WTC11 (cell line): ENCODE results near the gene TMEM158. TPM values are rescaled to one million over a fixed set of nuclear protein-coding genes. Genes with fewer than 3 reads are reported as not detected.

Source experiments
- ATAC-seq: fragments of 200-7000 bp; cut with Tn5 transposase; 2 replicates; pipeline ENCODE4 v1.10.0; 2021; ENCODE audit warnings: mild to moderate bottlenecking, moderate library complexity
- CTCF ChIA-PET: fragments of 300-600 bp; sonication (Branson Sonifier 250); formaldehyde crosslinking; loops from one replicate; lab custom pipeline; 2021; ENCODE audit warnings: antibody characterized with exemption; lab: Charles Lee
- POLR2A ChIA-PET: fragments of 350-600 bp; sonication (Branson Sonifier 250); formaldehyde crosslinking; loops from one replicate; lab custom pipeline; 2021; ENCODE audit warnings: antibody characterized with exemption; lab: Charles Lee
- DNase-seq: peaks from one replicate; pipeline ENCODE4 v3.0.0; 2021; ENCODE audit warnings: low spot score
- H3K27ac Mint-ChIP-seq: 2 replicates; pipeline ENCODE4 v1.8.0; 2021; ENCODE audit warnings: mixed read lengths
- H3K27me3 Mint-ChIP-seq: 2 replicates; pipeline ENCODE4 v1.8.0; 2021; ENCODE audit warnings: low read depth, mild to moderate bottlenecking, moderate library complexity, mixed read lengths
- H3K36me3 Mint-ChIP-seq: 2 replicates; pipeline ENCODE4 v1.8.0; 2021; ENCODE audit warnings: mixed read lengths
- H3K4me1 Mint-ChIP-seq: 2 replicates; pipeline ENCODE4 v1.8.0; 2022; ENCODE audit warnings: mixed read lengths
- H3K4me3 Mint-ChIP-seq: 2 replicates; pipeline ENCODE4 v1.8.0; 2021; ENCODE audit warnings: mild to moderate bottlenecking, moderate library complexity, mixed read lengths
- H3K9me3 Mint-ChIP-seq: 2 replicates; pipeline ENCODE4 v1.8.0; 2021; ENCODE audit warnings: mixed read lengths
- CBFB ChIP-seq: sonication (generic); formaldehyde crosslinking; IDR thresholded peaks from 2 replicates; pipeline ENCODE4 v1.8.1; 2022; ENCODE audit warnings: mild to moderate bottlenecking, low read depth, missing genetic modification reagents
- CREM ChIP-seq: sonication (generic); formaldehyde crosslinking; IDR thresholded peaks from 2 replicates; pipeline ENCODE4 v1.8.1; 2022; ENCODE audit warnings: mild to moderate bottlenecking, missing genetic modification reagents, moderate library complexity
- FOXK1 ChIP-seq: sonication (generic); formaldehyde crosslinking; IDR thresholded peaks from 2 replicates; pipeline ENCODE4 v1.8.0; 2022; ENCODE audit warnings: mild to moderate bottlenecking, moderate library complexity, missing genetic modification reagents
- GTF2I ChIP-seq: fragments of 250-450 bp; sonication (Bioruptor Pico); conservative IDR thresholded peaks from 2 replicates; pipeline ENCODE4 v1.4.0; 2021; ENCODE audit warnings: mild to moderate bottlenecking
- IRF2 ChIP-seq: sonication (generic); formaldehyde crosslinking; IDR thresholded peaks from 2 replicates; pipeline ENCODE4 v1.8.0; 2022; ENCODE audit warnings: low read depth, missing genetic modification reagents, borderline replicate concordance
- NFE2L1 ChIP-seq: sonication (generic); formaldehyde crosslinking; IDR thresholded peaks from 2 replicates; pipeline ENCODE4 v1.8.1; 2023; ENCODE audit warnings: missing genetic modification reagents
- NR2C2 ChIP-seq: sonication (generic); formaldehyde crosslinking; IDR thresholded peaks from 2 replicates; pipeline ENCODE4 v1.8.0; 2022; ENCODE audit warnings: mild to moderate bottlenecking, missing genetic modification reagents
- OVOL2 ChIP-seq: fragments of 250-450 bp; sonication (Bioruptor Pico); IDR thresholded peaks from 2 replicates; pipeline ENCODE4 v1.9.0; 2021; ENCODE audit warnings: mild to moderate bottlenecking, borderline replicate concordance
- RELA ChIP-seq: sonication (generic); formaldehyde crosslinking; IDR thresholded peaks from 2 replicates; pipeline ENCODE4 v1.8.1; 2022; ENCODE audit warnings: missing genetic modification reagents, mild to moderate bottlenecking, borderline replicate concordance
- TEAD4 ChIP-seq: sonication (generic); formaldehyde crosslinking; IDR thresholded peaks from 2 replicates; pipeline ENCODE4 v1.8.0; 2022; ENCODE audit warnings: mild to moderate bottlenecking, missing genetic modification reagents
- ZNF423 ChIP-seq: fragments of 250-450 bp; sonication (Bioruptor Pico); IDR thresholded peaks from 2 replicates; pipeline ENCODE4 v2.1.2; 2022; ENCODE audit warnings: mild to moderate bottlenecking, moderate library complexity
- ZNF671 ChIP-seq: fragments of 250-450 bp; sonication (Bioruptor Pico); IDR thresholded peaks from 2 replicates; pipeline ENCODE4 v1.8.0; 2021; ENCODE audit warnings: mild to moderate bottlenecking
- total RNA-seq: library from RNA; stranded (reverse); gene quantifications from 3 replicates; pipeline ENCODE4 v1.2.3, GENCODE V29; 2021
- TF ChIP-seq, protein P1 (sequence below): sonication (generic); formaldehyde crosslinking; IDR thresholded peaks from 2 replicates; pipeline ENCODE4 v1.8.1; 2022; ENCODE audit warnings: low read depth, mild to moderate bottlenecking, moderate library complexity, missing genetic modification reagents, borderline replicate concordance
- TF ChIP-seq, protein P2 (sequence below): sonication (generic); formaldehyde crosslinking; IDR thresholded peaks from 2 replicates; pipeline ENCODE4 v1.8.0; 2022; ENCODE audit warnings: mild to moderate bottlenecking, missing genetic modification reagents
- TF ChIP-seq, protein P3 (sequence below): sonication (generic); formaldehyde crosslinking; IDR thresholded peaks from 2 replicates; pipeline ENCODE4 v1.8.0; 2023; ENCODE audit warnings: missing genetic modification reagents
- TF ChIP-seq, protein P4 (sequence below): sonication (generic); formaldehyde crosslinking; IDR thresholded peaks from 2 replicates; pipeline ENCODE4 v1.8.1; 2022; ENCODE audit warnings: mild to moderate bottlenecking, moderate library complexity, missing genetic modification reagents
- TF ChIP-seq, protein P5 (sequence below): sonication (generic); formaldehyde crosslinking; IDR thresholded peaks from 2 replicates; pipeline ENCODE4 v1.8.1; 2023; ENCODE audit warnings: mild to moderate bottlenecking, missing genetic modification reagents, moderate library complexity
- TF ChIP-seq, protein P6 (sequence below): sonication (generic); formaldehyde crosslinking; IDR thresholded peaks from 2 replicates; pipeline ENCODE4 v1.8.1; 2022; ENCODE audit warnings: mild to moderate bottlenecking, missing genetic modification reagents, moderate library complexity, borderline replicate concordance
- TF ChIP-seq, protein P7 (sequence below): sonication (generic); formaldehyde crosslinking; conservative IDR thresholded peaks from 2 replicates; pipeline ENCODE4 v1.8.1; 2022; ENCODE audit warnings: mild to moderate bottlenecking, missing genetic modification reagents

TMEM158 gene
- total RNA-seq, 1 experiment from 2014 or later, result 17.9 TPM

DNA sequence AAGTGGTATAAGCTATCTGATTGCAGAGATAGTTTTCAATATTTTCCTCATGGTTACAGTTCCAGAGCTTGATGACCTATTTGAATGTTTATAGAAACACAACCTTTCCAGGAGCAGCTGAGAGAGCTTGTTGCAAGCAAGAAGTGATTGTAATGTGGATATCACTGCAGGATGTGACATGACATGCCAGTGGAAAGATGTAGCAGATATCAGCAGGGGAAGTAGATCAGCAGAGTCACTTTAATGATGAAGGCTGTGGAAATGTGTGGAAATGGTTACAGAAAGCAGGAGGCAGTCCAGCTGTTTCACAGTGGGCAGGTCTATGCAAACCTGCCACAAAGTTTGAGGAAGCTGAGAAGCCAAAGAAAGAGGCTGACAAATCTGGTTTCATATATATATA lies 21.0 kb downstream of the TMEM158 start (continued):
- TF ChIP-seq ZNF423, result no peak

DNA sequence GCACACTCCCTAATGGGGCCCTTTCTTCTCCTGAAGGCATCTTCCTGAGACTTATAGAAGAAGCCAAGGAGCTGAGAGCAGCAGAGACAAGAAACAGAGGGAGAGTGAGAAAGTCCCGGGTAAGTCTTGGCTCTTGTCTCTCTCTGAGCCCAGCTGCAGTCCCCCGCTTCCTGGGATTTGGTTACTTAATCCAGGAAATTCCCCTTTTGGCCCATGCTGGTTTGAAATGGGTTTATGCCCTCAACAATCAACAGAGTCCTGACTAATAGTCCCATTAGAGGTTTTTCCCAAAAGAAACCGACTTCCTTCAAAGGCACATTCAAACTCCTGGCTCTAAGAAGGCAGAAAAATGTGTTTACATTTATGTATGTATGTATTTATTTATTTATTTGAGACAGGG lies 22.0 kb downstream of the TMEM158 start:
- ChIA-PET CTCF (interaction anchor here (1.9 kb wide), 1 partner anchor 168 kb away, joined by 5 read pairs; no protein-coding TSS in a partner anchor), POLR2A (no interaction called here)
- Mint-ChIP-seq H3K4me1 (peaks cover 12% of the 10 kb centered on the region), H3K27me3 (0 out of 2 replicates have a peak, but pooled peaks cover under 1% of the 10 kb centered on the region), H3K4me3 (no peak overlapping the region), H3K36me3 (no peaks in the 10 kb centered on the region), H3K27ac (no peak overlapping the region), H3K9me3 (no peaks in the 10 kb centered on the region)
- TF ChIP-seq FOXK1 (no peak), GTF2I (CRISPR knock-in tag) (no peak)
- no peak for DNase-seq
- no peak for ATAC-seq

DNA sequence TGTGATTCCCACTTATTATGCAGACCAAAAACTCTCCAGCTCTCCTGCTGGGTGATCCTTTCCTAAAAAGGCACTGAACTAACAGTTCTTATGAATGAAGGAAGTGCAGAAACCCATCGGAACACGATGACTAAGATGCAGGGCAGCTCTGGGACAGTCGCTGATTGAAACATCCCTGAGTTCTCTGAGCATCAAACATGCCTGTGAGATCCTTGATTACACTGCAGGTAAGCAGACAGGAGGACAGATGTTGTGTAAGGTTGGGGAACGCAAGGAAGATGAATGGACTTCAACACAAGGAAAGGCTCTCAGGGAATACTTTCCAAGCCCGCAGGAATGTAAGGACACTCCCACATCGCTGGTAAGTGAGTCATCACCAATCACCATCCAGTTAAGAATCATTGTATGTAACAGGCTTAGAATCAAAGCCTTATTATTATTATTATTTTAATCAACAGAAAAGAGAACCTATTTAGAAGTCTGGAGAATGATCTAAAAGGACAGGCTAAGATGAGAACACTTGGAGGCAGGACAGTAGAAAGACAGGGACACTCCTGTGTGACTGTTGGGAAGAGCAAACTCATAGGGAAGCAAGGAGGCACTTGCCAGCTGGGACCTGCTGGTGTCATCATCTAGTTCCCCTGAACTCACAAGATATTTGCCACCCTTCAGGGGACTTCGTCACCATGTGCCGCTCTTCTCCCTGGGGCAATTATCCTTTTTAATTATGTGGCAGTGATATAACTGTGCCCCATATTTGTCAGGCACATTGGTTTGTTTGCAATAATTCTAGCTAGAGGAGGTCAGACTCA lies 26.0 kb downstream of the TMEM158 start:
- no peak overlapping the region for H3K4me3 Mint-ChIP-seq
- DNase-seq, result no peak
- H3K4me1 Mint-ChIP-seq, result peaks cover 5% of the 10 kb centered on the region
- ATAC-seq, result peak; percentile 62
- no peaks in the 10 kb centered on the region for H3K9me3 Mint-ChIP-seq
- CTCF ChIA-PET, result interaction anchor here (1.3 to 1.7 kb wide), 3 partner anchors 8 to 308 kb away, joined by 3 to 8 read pairs (median 3); no protein-coding TSS in a partner anchor
- TF ChIP-seq, protein P1, sequence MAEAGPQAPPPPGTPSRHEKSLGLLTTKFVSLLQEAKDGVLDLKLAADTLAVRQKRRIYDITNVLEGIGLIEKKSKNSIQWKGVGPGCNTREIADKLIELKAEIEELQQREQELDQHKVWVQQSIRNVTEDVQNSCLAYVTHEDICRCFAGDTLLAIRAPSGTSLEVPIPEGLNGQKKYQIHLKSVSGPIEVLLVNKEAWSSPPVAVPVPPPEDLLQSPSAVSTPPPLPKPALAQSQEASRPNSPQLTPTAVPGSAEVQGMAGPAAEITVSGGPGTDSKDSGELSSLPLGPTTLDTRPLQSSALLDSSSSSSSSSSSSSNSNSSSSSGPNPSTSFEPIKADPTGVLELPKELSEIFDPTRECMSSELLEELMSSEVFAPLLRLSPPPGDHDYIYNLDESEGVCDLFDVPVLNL (CRISPR knock-in tag), result no peak
- no peak for TF ChIP-seq RELA (CRISPR knock-in tag)
- no peak for TF ChIP-seq ZNF671 (CRISPR knock-in tag)
- TF ChIP-seq TEAD4, result no peak
- TF ChIP-seq, all 79 proteins: peak for 0
- Mint-ChIP-seq H3K27me3 (peaks cover 15% of the 10 kb centered on the region), H3K27ac (no peak overlapping the region), H3K36me3 (no peaks in the 10 kb centered on the region)
- POLR2A ChIA-PET, result no interaction called here

DNA sequence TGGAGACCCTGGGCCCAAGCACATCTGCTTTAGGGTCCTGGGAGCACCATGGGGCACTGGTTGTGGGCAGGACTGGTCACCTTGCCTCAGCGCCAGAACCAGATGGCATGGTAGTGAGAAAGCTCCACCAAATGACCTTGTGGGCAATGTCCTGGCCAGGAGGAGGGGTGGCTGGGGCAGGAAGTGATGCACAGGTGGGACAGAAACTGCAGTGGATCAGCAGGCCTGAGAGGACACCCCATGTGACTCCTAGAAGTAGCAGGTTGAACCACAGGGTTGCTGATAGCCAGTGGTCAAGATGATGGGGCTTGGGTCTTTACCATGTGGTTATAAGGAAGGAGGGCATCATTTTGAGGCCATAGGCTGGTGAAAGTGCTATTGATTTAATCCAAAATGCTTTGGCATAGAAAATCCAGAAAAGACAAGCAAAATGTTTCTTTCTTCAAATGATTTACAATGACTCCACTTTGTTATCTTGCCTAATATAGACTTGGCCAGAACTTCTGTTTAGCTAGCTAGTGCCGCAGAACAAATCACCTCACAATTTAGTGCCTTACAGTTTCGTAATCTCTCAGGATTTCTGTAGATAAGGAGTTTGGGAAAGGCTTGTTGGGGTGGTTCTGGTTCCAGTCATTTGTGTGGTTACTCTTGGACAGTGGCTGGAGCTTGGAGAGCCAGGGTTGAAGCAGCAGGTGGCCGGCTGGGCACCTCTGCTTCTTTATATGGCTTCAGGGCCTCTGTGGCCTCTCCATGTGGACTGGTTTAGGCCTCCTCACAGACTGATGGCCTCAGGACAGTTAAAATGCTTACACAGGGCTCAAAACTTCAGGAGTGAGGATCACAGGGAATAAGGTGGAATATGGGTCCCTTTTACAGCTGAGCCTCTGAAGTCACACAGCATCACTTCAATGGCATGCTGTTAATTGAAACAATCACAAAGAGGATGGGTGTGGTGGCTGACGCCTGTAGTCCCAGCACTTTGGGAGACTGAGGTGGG lies 27.5 kb downstream of the TMEM158 start:
- Mint-ChIP-seq H3K9me3 (no peaks in the 10 kb centered on the region), H3K4me3 (no peak overlapping the region), H3K27me3 (peaks cover 15% of the 10 kb centered on the region), H3K27ac (no peak overlapping the region), H3K4me1 (peaks cover 5% of the 10 kb centered on the region), H3K36me3 (no peaks in the 10 kb centered on the region)
- no peak for DNase-seq
- ChIA-PET CTCF (interaction anchor here (1.3 to 1.7 kb wide), 3 partner anchors 7 to 310 kb away, joined by 3 to 8 read pairs (median 3); no protein-coding TSS in a partner anchor), POLR2A (no interaction called here)
- no peak for ATAC-seq
- TF ChIP-seq, protein P2, sequence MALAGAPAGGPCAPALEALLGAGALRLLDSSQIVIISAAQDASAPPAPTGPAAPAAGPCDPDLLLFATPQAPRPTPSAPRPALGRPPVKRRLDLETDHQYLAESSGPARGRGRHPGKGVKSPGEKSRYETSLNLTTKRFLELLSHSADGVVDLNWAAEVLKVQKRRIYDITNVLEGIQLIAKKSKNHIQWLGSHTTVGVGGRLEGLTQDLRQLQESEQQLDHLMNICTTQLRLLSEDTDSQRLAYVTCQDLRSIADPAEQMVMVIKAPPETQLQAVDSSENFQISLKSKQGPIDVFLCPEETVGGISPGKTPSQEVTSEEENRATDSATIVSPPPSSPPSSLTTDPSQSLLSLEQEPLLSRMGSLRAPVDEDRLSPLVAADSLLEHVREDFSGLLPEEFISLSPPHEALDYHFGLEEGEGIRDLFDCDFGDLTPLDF (CRISPR knock-in tag), result no peak
- TF ChIP-seq, protein P3, sequence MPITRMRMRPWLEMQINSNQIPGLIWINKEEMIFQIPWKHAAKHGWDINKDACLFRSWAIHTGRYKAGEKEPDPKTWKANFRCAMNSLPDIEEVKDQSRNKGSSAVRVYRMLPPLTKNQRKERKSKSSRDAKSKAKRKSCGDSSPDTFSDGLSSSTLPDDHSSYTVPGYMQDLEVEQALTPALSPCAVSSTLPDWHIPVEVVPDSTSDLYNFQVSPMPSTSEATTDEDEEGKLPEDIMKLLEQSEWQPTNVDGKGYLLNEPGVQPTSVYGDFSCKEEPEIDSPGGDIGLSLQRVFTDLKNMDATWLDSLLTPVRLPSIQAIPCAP (CRISPR knock-in tag), result no peak
- TF ChIP-seq, protein P4, sequence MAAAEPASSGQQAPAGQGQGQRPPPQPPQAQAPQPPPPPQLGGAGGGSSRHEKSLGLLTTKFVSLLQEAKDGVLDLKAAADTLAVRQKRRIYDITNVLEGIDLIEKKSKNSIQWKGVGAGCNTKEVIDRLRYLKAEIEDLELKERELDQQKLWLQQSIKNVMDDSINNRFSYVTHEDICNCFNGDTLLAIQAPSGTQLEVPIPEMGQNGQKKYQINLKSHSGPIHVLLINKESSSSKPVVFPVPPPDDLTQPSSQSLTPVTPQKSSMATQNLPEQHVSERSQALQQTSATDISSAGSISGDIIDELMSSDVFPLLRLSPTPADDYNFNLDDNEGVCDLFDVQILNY (CRISPR knock-in tag), result no peak
- TF ChIP-seq IRF2 (CRISPR knock-in tag), result no peak
- TF ChIP-seq CBFB (CRISPR knock-in tag), result no peak
- TF ChIP-seq, protein P5, sequence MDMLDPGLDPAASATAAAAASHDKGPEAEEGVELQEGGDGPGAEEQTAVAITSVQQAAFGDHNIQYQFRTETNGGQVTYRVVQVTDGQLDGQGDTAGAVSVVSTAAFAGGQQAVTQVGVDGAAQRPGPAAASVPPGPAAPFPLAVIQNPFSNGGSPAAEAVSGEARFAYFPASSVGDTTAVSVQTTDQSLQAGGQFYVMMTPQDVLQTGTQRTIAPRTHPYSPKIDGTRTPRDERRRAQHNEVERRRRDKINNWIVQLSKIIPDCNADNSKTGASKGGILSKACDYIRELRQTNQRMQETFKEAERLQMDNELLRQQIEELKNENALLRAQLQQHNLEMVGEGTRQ, result no peak
- no peak for TF ChIP-seq CREM (CRISPR knock-in tag)
- TF ChIP-seq, protein P6, sequence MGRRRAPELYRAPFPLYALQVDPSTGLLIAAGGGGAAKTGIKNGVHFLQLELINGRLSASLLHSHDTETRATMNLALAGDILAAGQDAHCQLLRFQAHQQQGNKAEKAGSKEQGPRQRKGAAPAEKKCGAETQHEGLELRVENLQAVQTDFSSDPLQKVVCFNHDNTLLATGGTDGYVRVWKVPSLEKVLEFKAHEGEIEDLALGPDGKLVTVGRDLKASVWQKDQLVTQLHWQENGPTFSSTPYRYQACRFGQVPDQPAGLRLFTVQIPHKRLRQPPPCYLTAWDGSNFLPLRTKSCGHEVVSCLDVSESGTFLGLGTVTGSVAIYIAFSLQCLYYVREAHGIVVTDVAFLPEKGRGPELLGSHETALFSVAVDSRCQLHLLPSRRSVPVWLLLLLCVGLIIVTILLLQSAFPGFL (CRISPR knock-in tag), result no peak
- TF ChIP-seq NR2C2, result no peak
- TF ChIP-seq, protein P7, sequence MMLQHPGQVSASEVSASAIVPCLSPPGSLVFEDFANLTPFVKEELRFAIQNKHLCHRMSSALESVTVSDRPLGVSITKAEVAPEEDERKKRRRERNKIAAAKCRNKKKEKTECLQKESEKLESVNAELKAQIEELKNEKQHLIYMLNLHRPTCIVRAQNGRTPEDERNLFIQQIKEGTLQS (CRISPR knock-in tag), result no peak
- TF ChIP-seq NFE2L1, result no peak
- no peak for TF ChIP-seq OVOL2 (CRISPR knock-in tag)
